NB4 (cell line): ENCODE data around the gene RPRD2.

Experiments
- DNase-seq: peaks from one replicate; pipeline ENCODE4 v3.0.0; 2010; ENCODE audit warnings: low read depth
- H3K4me3 ChIP-seq: one replicate; pipeline ENCODE4 v1.5.1; 2011; ENCODE audit warnings: mild to moderate bottlenecking, low read depth, low read length, moderate library complexity
- CTCF ChIP-seq: IDR thresholded peaks from one replicate; pipeline ENCODE4 v1.5.1; 2012; ENCODE audit warnings: low read depth, low read length
- MYC ChIP-seq: IDR thresholded peaks from 2 replicates; pipeline ENCODE4 v1.6.1; 2011; ENCODE audit warnings: low read depth, low read length
- POLR2A ChIP-seq: IDR thresholded peaks from 2 replicates; pipeline ENCODE4 v1.6.1; 2011; ENCODE audit warnings: mild to moderate bottlenecking; ENCODE audit not compliant: insufficient read length; ENCODE audit errors: extremely low read depth
- TF ChIP-seq, protein P1 (sequence below): IDR thresholded peaks from 2 replicates; pipeline ENCODE4 v1.6.1; 2011; ENCODE audit warnings: low read depth, low read length

RPRD2 gene

DNA sequence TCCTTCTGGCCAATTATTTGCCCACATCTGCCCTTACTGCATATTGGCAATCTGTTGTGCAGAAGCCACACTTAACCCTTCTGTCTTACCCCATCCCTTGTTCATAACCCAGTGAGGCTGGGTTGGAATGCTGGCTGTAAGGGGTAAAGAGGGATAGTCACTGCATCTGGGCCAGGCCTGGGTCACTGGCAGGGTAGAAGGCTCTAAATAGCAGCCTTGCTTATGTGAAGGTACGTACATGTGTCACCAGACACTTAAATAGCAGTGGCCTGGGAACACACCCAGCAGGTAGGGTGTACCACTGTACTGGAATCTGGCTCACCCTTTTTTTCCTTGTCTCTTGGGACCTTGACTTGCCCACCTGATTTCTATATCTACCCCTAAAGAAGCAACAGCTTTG lies 113.4 kb downstream of the RPRD2 start:
- H3K4me3 ChIP-seq: no peak overlapping the region
- no peak for DNase-seq
- TF ChIP-seq MYC (no peak), POLR2A (no peak), CTCF (no peak)
- TF ChIP-seq, protein P1, sequence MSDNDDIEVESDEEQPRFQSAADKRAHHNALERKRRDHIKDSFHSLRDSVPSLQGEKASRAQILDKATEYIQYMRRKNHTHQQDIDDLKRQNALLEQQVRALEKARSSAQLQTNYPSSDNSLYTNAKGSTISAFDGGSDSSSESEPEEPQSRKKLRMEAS: no peak

DNA sequence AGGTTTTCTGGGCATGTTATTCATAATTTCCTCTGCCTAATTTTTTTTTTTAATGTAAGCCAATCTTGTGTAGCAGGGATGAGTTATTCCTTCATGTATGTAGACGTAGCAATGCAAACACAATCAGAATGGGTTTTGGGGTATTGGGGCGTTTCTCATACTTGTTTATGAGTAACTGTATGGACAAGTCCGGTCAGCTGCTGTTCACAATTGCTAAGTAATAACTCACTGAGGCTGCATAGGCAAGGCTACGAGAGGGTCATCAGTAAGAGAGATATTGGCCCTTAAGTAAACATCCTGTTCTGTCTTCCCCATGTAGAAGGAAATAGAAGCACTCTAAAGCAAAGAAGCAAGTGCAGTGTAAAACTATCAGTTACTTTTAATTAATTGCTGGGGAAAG lies 113.8 kb downstream of the RPRD2 start:
- DNase-seq: no peak
- TF ChIP-seq MYC: no peak
- TF ChIP-seq POLR2A: no peak
- TF ChIP-seq, protein P1: no peak
- no peak for TF ChIP-seq CTCF
- no peak overlapping the region for H3K4me3 ChIP-seq

- no peak overlapping the region for H3K4me3 ChIP-seq
- TF ChIP-seq, protein P1: no peak
- no peak for TF ChIP-seq MYC
- no peak for TF ChIP-seq POLR2A
- no peak for TF ChIP-seq CTCF
- DNase-seq: no peak
Measured at GRCh38 chr1:150479370-150479769, 115.4 kb downstream of the RPRD2 start.

DNA sequence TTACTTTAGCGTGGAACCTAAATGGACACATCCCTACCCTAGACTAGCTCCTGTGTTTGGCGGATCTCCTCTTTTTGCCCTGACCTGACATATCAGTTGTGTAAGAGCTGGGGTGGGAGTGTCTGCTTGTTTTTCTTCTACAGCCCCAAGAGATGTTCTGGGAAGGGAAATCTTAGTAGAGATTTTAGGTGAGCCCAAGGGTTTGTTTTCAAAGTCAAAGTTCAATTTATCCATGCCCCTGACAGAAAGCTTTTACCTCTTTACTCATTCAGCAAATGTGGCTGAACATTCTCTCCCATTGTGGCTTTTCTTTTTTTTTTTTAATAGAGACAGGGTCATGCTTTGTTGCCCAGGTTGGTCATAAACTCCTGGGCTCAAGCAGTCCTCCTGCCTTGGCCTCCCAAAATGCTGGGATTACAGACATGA lies 116.0 kb downstream of the RPRD2 start:
- DNase-seq: peak; percentile 17
- no peak overlapping the region for H3K4me3 ChIP-seq
- TF ChIP-seq POLR2A (no peak), CTCF (no peak)

DNA sequence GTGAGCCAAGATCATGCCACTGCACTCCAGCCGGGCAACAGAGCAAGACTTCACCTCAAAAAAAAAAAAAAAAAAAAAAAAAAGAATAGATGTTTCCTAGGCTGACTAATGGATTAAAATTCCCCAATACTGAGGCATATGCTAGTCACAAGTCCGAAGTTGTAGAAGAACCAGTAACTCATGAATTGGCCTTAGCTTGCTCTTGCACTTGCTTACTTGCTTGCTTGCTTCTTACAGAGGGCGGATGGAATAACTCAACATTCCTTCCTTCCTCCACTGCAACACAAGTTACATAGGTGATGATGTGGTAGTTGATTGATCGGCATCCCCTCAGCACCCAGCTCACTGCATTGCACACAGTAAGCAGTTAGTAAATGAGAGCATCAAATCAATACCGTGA lies 120.5 kb downstream of the RPRD2 start:
- TF ChIP-seq, protein P1: no peak
- no peak for TF ChIP-seq POLR2A
- TF ChIP-seq CTCF: no peak
- TF ChIP-seq MYC: no peak
- H3K4me3 ChIP-seq: no peak overlapping the region
- no peak for DNase-seq

DNA sequence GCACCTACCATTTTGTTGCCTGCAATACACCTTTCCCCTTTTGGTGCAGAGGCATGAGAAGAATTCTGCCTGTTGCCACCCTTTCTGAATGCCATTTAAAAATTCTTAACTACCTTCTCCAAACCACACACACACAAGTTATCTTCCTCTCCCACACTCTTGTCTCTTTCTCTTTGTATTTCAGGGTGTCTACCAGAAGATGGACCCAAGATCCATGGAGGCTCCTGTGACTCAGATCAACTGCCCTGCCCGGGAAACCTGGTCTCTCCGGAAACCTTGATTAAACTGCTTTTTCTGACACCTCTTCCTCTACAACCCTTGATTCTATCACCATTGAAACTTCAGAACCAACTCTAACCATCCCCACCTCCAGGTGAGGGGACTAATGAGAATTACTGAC lies 120.9 kb downstream of the RPRD2 start:
- DNase-seq: peak; percentile 40
- TF ChIP-seq POLR2A (no peak), MYC (no peak), CTCF (no peak)
- TF ChIP-seq, protein P1: no peak
- no peak overlapping the region for H3K4me3 ChIP-seq
